ENCODE data around the gene RHEB.

GRCh38 chr7:151452680-151453325 lies 66.9 kb downstream of the RHEB start:
- TF ChIP-seq, protein P1, sequence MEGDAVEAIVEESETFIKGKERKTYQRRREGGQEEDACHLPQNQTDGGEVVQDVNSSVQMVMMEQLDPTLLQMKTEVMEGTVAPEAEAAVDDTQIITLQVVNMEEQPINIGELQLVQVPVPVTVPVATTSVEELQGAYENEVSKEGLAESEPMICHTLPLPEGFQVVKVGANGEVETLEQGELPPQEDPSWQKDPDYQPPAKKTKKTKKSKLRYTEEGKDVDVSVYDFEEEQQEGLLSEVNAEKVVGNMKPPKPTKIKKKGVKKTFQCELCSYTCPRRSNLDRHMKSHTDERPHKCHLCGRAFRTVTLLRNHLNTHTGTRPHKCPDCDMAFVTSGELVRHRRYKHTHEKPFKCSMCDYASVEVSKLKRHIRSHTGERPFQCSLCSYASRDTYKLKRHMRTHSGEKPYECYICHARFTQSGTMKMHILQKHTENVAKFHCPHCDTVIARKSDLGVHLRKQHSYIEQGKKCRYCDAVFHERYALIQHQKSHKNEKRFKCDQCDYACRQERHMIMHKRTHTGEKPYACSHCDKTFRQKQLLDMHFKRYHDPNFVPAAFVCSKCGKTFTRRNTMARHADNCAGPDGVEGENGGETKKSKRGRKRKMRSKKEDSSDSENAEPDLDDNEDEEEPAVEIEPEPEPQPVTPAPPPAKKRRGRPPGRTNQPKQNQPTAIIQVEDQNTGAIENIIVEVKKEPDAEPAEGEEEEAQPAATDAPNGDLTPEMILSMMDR (IDR thresholded peaks at IDR 0.05) = no peak
- TF ChIP-seq POLR2A (IDR thresholded peaks at IDR 0.05) = no peak

All from Peyer's patch (tissue), 4 donors.